Measurements from ENCODE around the gene TRMT10B.

- TF ChIP-seq POLR2A (IDR thresholded peaks at IDR 0.05), result no peak
- TF ChIP-seq, protein P1, sequence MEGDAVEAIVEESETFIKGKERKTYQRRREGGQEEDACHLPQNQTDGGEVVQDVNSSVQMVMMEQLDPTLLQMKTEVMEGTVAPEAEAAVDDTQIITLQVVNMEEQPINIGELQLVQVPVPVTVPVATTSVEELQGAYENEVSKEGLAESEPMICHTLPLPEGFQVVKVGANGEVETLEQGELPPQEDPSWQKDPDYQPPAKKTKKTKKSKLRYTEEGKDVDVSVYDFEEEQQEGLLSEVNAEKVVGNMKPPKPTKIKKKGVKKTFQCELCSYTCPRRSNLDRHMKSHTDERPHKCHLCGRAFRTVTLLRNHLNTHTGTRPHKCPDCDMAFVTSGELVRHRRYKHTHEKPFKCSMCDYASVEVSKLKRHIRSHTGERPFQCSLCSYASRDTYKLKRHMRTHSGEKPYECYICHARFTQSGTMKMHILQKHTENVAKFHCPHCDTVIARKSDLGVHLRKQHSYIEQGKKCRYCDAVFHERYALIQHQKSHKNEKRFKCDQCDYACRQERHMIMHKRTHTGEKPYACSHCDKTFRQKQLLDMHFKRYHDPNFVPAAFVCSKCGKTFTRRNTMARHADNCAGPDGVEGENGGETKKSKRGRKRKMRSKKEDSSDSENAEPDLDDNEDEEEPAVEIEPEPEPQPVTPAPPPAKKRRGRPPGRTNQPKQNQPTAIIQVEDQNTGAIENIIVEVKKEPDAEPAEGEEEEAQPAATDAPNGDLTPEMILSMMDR (IDR thresholded peaks at IDR 0.05), result no peak
Measured at GRCh38 chr9:37798677-37799076, 45.1 kb downstream of the TRMT10B start.

All from thyroid gland (tissue), 4 donors.